Ramos (cell line): ENCODE results near the gene DERL2.

Experiments used
- in situ Hi-C: fragments of 300-500 bp; cut with MboI; formaldehyde crosslinking; loops from one replicate; pipeline ENCODE4 v1.14.3; 2022; ENCODE audit warnings: low sequenced_read_pairs; ENCODE audit not compliant: unreplicated experiment

The DERL2 gene

GRCh38 chr17:5502552-5502951 lies 16.6 kb upstream of the DERL2 start:
- in situ Hi-C loops: no loop called here

GRCh38 chr17:5501685-5502084 lies 15.7 kb upstream of the DERL2 start:
- in situ Hi-C loops: no loop called here

- in situ Hi-C loops: no loop called here
Observed at GRCh38 chr17:5500589-5501391, 14.8 kb upstream of the DERL2 start.

- in situ Hi-C loops: no loop called here
Observed at GRCh38 chr17:5500247-5500588, 14.2 kb upstream of the DERL2 start.

- in situ Hi-C loops: no loop called here
Observed at GRCh38 chr17:5499476-5500231, 13.7 kb upstream of the DERL2 start.

GRCh38 chr17:5492970-5493369 lies 7.0 kb upstream of the DERL2 start:
- in situ Hi-C loops: no loop called here

- in situ Hi-C loops: no loop called here
Observed at GRCh38 chr17:5488752-5489151, 2.8 kb upstream of the DERL2 start.

- in situ Hi-C loops: no loop called here
Observed at GRCh38 chr17:5486206-5487124, 487 bp upstream of the DERL2 start, which contains the start of gene MIS12. Gene MIS12 (plus strand): TSS chr17:5486566. CDS start chr17:5488863, 2,297 bp downstream.

GRCh38 chr17:5481451-5481850 lies 4.5 kb downstream of the DERL2 start:
- in situ Hi-C loops: no loop called here

GRCh38 chr17:5480962-5481361 lies 5.0 kb downstream of the DERL2 start:
- in situ Hi-C loops: no loop called here

GRCh38 chr17:5478992-5479391 lies 7.0 kb downstream of the DERL2 start:
- in situ Hi-C loops: no loop called here

- in situ Hi-C loops: no loop called here
Observed at GRCh38 chr17:5473906-5474305, 12.1 kb downstream of the DERL2 start.

GRCh38 chr17:5472511-5472910 lies 13.5 kb downstream of the DERL2 start:
- in situ Hi-C loops: no loop called here

GRCh38 chr17:5468075-5468473 lies 17.9 kb downstream of the DERL2 start:
- in situ Hi-C loops: no loop called here

- in situ Hi-C loops: no loop called here
Observed at GRCh38 chr17:5467416-5467815, 18.6 kb downstream of the DERL2 start.

GRCh38 chr17:5466295-5466694 lies 19.7 kb downstream of the DERL2 start:
- in situ Hi-C loops: no loop called here

GRCh38 chr17:5464717-5465507 lies 21.1 kb downstream of the DERL2 start:
- in situ Hi-C loops: no loop called here

GRCh38 chr17:5446786-5447185 lies 39.2 kb downstream of the DERL2 start:
- in situ Hi-C loops: no loop called here

- in situ Hi-C loops: no loop called here
Observed at GRCh38 chr17:5444209-5444608, 41.8 kb downstream of the DERL2 start.

GRCh38 chr17:5443728-5444127 lies 42.2 kb downstream of the DERL2 start:
- in situ Hi-C loops: no loop called here
